SK-N-SH treated with all-trans-retinoic acid at 6 μM for 48 hours (cell line): ENCODE measurements around the gene CLIP1.

Source experiments
- PATZ1 ChIP-seq: fragments of 250-450 bp; sonication (Bioruptor Pico); IDR thresholded peaks from 2 replicates; pipeline ENCODE4 v1.8.0; 2020; ENCODE audit warnings: mild to moderate bottlenecking, moderate library complexity, borderline replicate concordance
- RARB ChIP-seq: fragments of 250-450 bp; sonication (Bioruptor Pico); IDR thresholded peaks from 2 replicates; pipeline ENCODE4 v1.8.0; 2021; ENCODE audit warnings: mild to moderate bottlenecking, moderate library complexity
- ZFP3 ChIP-seq: fragments of 250-450 bp; sonication (Bioruptor Pico); IDR thresholded peaks from 2 replicates; pipeline ENCODE4 v1.5.0; 2020; ENCODE audit warnings: mild to moderate bottlenecking, moderate library complexity

DNA sequence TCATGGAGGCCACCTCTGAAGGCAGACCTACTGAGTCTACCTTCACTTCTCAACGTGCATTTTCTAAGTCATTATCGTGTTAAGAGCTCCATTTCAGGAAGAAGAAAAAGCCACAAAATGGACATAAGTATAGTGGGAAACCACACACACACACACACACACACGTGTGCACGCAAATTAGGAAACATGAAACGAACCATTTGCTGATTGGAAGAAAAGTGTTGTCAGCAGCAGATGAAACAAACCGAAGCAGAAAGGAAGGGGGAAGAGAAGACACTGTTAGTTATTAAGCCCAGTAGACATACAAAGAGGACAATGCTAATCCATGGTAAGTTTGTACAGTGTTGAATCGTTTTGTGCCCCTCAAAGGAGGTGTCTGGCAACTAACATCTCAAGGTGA lies 146.2 kb downstream of the CLIP1 start:
- TF ChIP-seq RARB (CRISPR knock-in tag) (no peak), ZFP3 (CRISPR knock-in tag) (no peak), PATZ1 (CRISPR knock-in tag) (no peak)
